A549 (cell line): ENCODE data around the gene FBXW2. TPM values are rescaled to one million over a fixed set of nuclear protein-coding genes. Genes with fewer than 3 reads are reported as not detected.

Experiments used
- ATAC-seq, 2 experiments: fragments of 200-7000 bp in 1 of 2; fragments of >200 bp in 1 of 2; cut with Nextera tagmentation in 1 of 2; cut with Tn5 transposase in 1 of 2; 3 replicates each; pipeline versions ENCODE4 v1.8.0 to v1.9.1; 2018 to 2020; ENCODE audit warnings: mild to moderate bottlenecking in 1 of 2, moderate library complexity in 1 of 2
- CTCF ChIA-PET: fragments of 300-600 bp; sonication (Branson Sonifier 250); formaldehyde crosslinking; extraction: SDS; loops from one replicate; lab custom pipeline; 2021; ENCODE audit warnings: antibody characterized with exemption, inconsistent platforms; lab: Yijun Ruan, JAX
- POLR2A ChIA-PET: fragments of 350-600 bp; formaldehyde crosslinking; extraction: SDS; loops from one replicate; lab custom pipeline; 2021; ENCODE audit warnings: antibody characterized with exemption, inconsistent platforms; lab: Yijun Ruan, JAX
- DNase-seq, 2 experiments: peaks; one replicate each; pipeline versions ENCODE4 v3.0.0 to v3.0.0-alpha.2; 2011 to 2016; ENCODE audit warnings: low read depth in 1 of 2, low spot score in 1 of 2
- FAIRE-seq: peaks from 2 replicates; lab custom pipeline; 2011; peaks lifted over from hg19 to GRCh38; lab: Jason Lieb, UNC
- H3K27ac ChIP-seq, 2 experiments: fragments of >200 bp; sonication (Bioruptor Twin); formaldehyde crosslinking; 3 replicates each; pipeline ENCODE4 v1.5.1; 2016 to 2017
- H3K4me1 ChIP-seq: fragments of >200 bp; sonication (Bioruptor Twin); formaldehyde crosslinking; 3 replicates; pipeline ENCODE4 v1.6.1; 2016
- H3K4me2 ChIP-seq: fragments of >200 bp; sonication (Bioruptor Twin); formaldehyde crosslinking; 3 replicates; pipeline ENCODE4 v1.6.1; 2016
- H3K4me3 ChIP-seq: fragments of >200 bp; sonication (Bioruptor Twin); formaldehyde crosslinking; 3 replicates; pipeline ENCODE4 v1.5.1; 2016
- H3K9me3 ChIP-seq: fragments of >200 bp; sonication (Bioruptor Twin); formaldehyde crosslinking; 3 replicates; pipeline ENCODE4 v1.6.1; 2016
- BHLHE40 ChIP-seq: IDR thresholded peaks from 2 replicates; pipeline ENCODE4 v1.6.1; 2012; ENCODE audit warnings: low read depth, low read length, inconsistent platforms
- CTCF ChIP-seq: fragments of >200 bp; sonication (Bioruptor Twin); formaldehyde crosslinking; IDR thresholded peaks from 3 replicates; pipeline ENCODE4 v1.5.1; 2016
- EHMT2 ChIP-seq: fragments of 200-600 bp; sonication (generic); IDR thresholded peaks from 2 replicates; pipeline ENCODE4 v1.6.1; 2016; ENCODE audit warnings: antibody characterized with exemption, low read depth, mild to moderate bottlenecking, moderate library complexity
- EP300 ChIP-seq, 2 experiments: fragments of >200 bp; sonication (Bioruptor Twin); formaldehyde crosslinking; IDR thresholded peaks; 2 replicates in 1 of 2; 3 replicates in 1 of 2; pipeline ENCODE4 v1.6.1; 2016 to 2017
- FOSB ChIP-seq: fragments of 250-450 bp; sonication (Bioruptor Pico); IDR thresholded peaks from 2 replicates; pipeline ENCODE4 v1.5.0; 2020; ENCODE audit warnings: mild to moderate bottlenecking, moderate library complexity
- FOSL2 ChIP-seq, 2 experiments: fragments of 450-650 bp in 1 of 2; fragments of >200 bp in 1 of 2; sonication (Bioruptor Twin) in 1 of 2; formaldehyde crosslinking; IDR thresholded peaks; 2 replicates each; pipeline versions ENCODE4 v1.5.0 to v1.6.1; 2016 to 2020; ENCODE audit warnings: mild to moderate bottlenecking in 1 of 2, moderate library complexity in 1 of 2
- FOXS1 ChIP-seq: fragments of 250-450 bp; sonication (Bioruptor Pico); IDR thresholded peaks from 2 replicates; pipeline ENCODE4 v1.5.0; 2020; ENCODE audit warnings: mild to moderate bottlenecking, moderate library complexity
- HDAC2 ChIP-seq: fragments of 200-600 bp; sonication (generic); IDR thresholded peaks from 2 replicates; pipeline ENCODE4 v1.6.1; 2016
- HEYL ChIP-seq: fragments of 250-450 bp; sonication (Bioruptor Pico); IDR thresholded peaks from 2 replicates; pipeline ENCODE4 v1.8.0; 2021; ENCODE audit warnings: mild to moderate bottlenecking, moderate library complexity
- HOXA7 ChIP-seq: fragments of 250-450 bp; sonication (Bioruptor Pico); IDR thresholded peaks from 2 replicates; pipeline ENCODE4 v1.5.0; 2020; ENCODE audit warnings: mild to moderate bottlenecking, moderate library complexity
- HOXB13 ChIP-seq: fragments of 250-450 bp; sonication (Bioruptor Pico); IDR thresholded peaks from 2 replicates; pipeline ENCODE4 v1.5.0; 2020; ENCODE audit warnings: low read depth, mild to moderate bottlenecking, moderate library complexity
- HOXB5 ChIP-seq: fragments of 250-450 bp; sonication (Bioruptor Pico); IDR thresholded peaks from 2 replicates; pipeline ENCODE4 v1.5.0; 2020; ENCODE audit warnings: mild to moderate bottlenecking, moderate library complexity
- JUN ChIP-seq, 2 experiments: fragments of >200 bp; sonication (Bioruptor Twin); formaldehyde crosslinking; IDR thresholded peaks; 2 replicates in 1 of 2; 3 replicates in 1 of 2; pipeline ENCODE4 v1.6.1; 2016 to 2017
- JUNB ChIP-seq: fragments of >200 bp; sonication (Bioruptor Twin); formaldehyde crosslinking; IDR thresholded peaks from 2 replicates; pipeline ENCODE4 v1.6.1; 2016
- KDM5A ChIP-seq: fragments of 200-600 bp; sonication (generic); IDR thresholded peaks from 2 replicates; pipeline ENCODE4 v1.6.1; 2016; ENCODE audit warnings: antibody characterized with exemption, mild to moderate bottlenecking
- MAX ChIP-seq: IDR thresholded peaks from 2 replicates; pipeline ENCODE4 v1.6.1; 2012
- NR3C1 ChIP-seq: fragments of >200 bp; sonication (Bioruptor Twin); formaldehyde crosslinking; IDR thresholded peaks from 3 replicates; pipeline ENCODE4 v1.6.1; 2017
- PBX3 ChIP-seq: IDR thresholded peaks from 2 replicates; pipeline ENCODE4 v1.6.1; 2012
- RAD21 ChIP-seq, 2 experiments: fragments of >200 bp in 1 of 2; sonication (Bioruptor Twin) in 1 of 2; formaldehyde crosslinking in 1 of 2; IDR thresholded peaks in 1 of 2; conservative IDR thresholded peaks in 1 of 2; 2 replicates in 1 of 2; 3 replicates in 1 of 2; pipeline ENCODE4 v1.6.1; 2012 to 2018; ENCODE audit warnings: inconsistent platforms in 1 of 2
- RARB ChIP-seq: fragments of 250-450 bp; sonication (Bioruptor Pico); IDR thresholded peaks from 2 replicates; pipeline ENCODE4 v1.8.0; 2021; ENCODE audit warnings: mild to moderate bottlenecking, moderate library complexity
- SMC3 ChIP-seq: fragments of >200 bp; sonication (Bioruptor Twin); formaldehyde crosslinking; IDR thresholded peaks from 3 replicates; pipeline ENCODE4 v1.6.1; 2018; ENCODE audit warnings: inconsistent platforms
- SREBF2 ChIP-seq: fragments of 450-650 bp; IDR thresholded peaks from 2 replicates; pipeline ENCODE4 v1.6.1; 2014; ENCODE audit warnings: mild to moderate bottlenecking, moderate library complexity
- TFCP2L1 ChIP-seq: fragments of 250-450 bp; sonication (Bioruptor Pico); IDR thresholded peaks from 2 replicates; pipeline ENCODE4 v1.5.0; 2021; ENCODE audit warnings: mild to moderate bottlenecking
- ZFP36 ChIP-seq: fragments of 450-650 bp; IDR thresholded peaks from 2 replicates; pipeline ENCODE4 v1.6.1; 2014; ENCODE audit warnings: borderline replicate concordance; ENCODE audit not compliant: partially characterized antibody
- ZNF302 ChIP-seq: fragments of 250-450 bp; sonication (Bioruptor Pico); IDR thresholded peaks from 2 replicates; pipeline ENCODE4 v1.9.0; 2021; ENCODE audit warnings: inconsistent platforms, mild to moderate bottlenecking, moderate library complexity
- ZSCAN20 ChIP-seq: fragments of 250-450 bp; sonication (Bioruptor Pico); IDR thresholded peaks from 2 replicates; pipeline ENCODE4 v1.8.0; 2022; ENCODE audit warnings: mild to moderate bottlenecking, moderate library complexity
- WGBS: methylation state at CpG from one replicate; pipeline ENCODE4 v1.1.6; 2017; ENCODE audit errors: missing lambda C conversion rate; 5-methylcytosine and 5-hydroxymethylcytosine counted together
- polyA plus RNA-seq, 4 experiments: library from polyadenylated mRNA; depleted of rRNA in 3 of 4; stranded (reverse); fragments of >200 nt; fragmentation: RNase III in 1 of 4; extraction: RNeasy Plus Mini Kit Qiagen cat#74134 plus additional on column Dnase treatment in 1 of 4; gene quantifications; 2 replicates in 3 of 4; 3 replicates in 1 of 4; pipeline ENCODE4 v1.2.3, GENCODE V29; 2011 to 2017
- TF ChIP-seq, protein P1 (sequence below): fragments of 250-450 bp; sonication (Bioruptor Pico); IDR thresholded peaks from 2 replicates; pipeline ENCODE4 v1.5.0; 2021; ENCODE audit warnings: mild to moderate bottlenecking, moderate library complexity, borderline replicate concordance
- TF ChIP-seq, protein P2 (sequence below): IDR thresholded peaks from 2 replicates; pipeline ENCODE4 v1.6.1; 2012; ENCODE audit warnings: low read depth, borderline replicate concordance

FBXW2 gene
- polyA plus RNA-seq, 2 of the 4 experiments (the other 2 are of a cell fraction) = 28.8 to 60.0 TPM

GRCh38 chr9:120829650-120830049 is 36.4 kb upstream of the FBXW2 start:
- ATAC-seq (no peak), DNase-seq (no peak), FAIRE-seq (no peak)
- Histone ChIP-seq H3K27ac (no peak overlapping the region), H3K4me2 (no peak overlapping the region), H3K4me1 (no peaks in the 10 kb centered on the region), H3K4me3 (no peak overlapping the region), H3K9me3 (peaks cover 4% of the 10 kb centered on the region; the same call in 1 of the 3 replicates)
- TF ChIP-seq RARB (CRISPR knock-in tag) = no peak
- TF ChIP-seq ZNF302 (CRISPR knock-in tag) = no peak
- TF ChIP-seq, protein P1, sequence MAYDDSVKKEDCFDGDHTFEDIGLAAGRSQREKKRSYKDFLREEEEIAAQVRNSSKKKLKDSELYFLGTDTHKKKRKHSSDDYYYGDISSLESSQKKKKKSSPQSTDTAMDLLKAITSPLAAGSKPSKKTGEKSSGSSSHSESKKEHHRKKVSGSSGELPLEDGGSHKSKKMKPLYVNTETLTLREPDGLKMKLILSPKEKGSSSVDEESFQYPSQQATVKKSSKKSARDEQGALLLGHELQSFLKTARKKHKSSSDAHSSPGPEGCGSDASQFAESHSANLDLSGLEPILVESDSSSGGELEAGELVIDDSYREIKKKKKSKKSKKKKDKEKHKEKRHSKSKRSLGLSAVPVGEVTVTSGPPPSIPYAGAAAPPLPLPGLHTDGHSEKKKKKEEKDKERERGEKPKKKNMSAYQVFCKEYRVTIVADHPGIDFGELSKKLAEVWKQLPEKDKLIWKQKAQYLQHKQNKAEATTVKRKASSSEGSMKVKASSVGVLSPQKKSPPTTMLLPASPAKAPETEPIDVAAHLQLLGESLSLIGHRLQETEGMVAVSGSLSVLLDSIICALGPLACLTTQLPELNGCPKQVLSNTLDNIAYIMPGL (CRISPR knock-in tag) = no peak
- TF ChIP-seq HDAC2 = no peak
- TF ChIP-seq HOXB13 (CRISPR knock-in tag) = no peak
- TF ChIP-seq NR3C1 = no peak
- no peak for TF ChIP-seq JUN (IDR thresholded peaks at IDR 0.05)
- no peak for TF ChIP-seq SREBF2
- no peak for TF ChIP-seq KDM5A
- no peak for TF ChIP-seq JUNB
- no peak for TF ChIP-seq TFCP2L1 (CRISPR knock-in tag)
- POLR2A ChIA-PET = no interaction called here
- WGBS = 85% methylated on average over 1 of the region's 1 CpG
- CTCF ChIA-PET = interaction anchor here (0.9 to 1.4 kb wide), 2 partner anchors 18 to 74 kb away, joined by 3 read pairs; no protein-coding TSS in a partner anchor

GRCh38 chr9:120820095-120820494 is 26.9 kb upstream of the FBXW2 start:
- CTCF ChIA-PET = no interaction called here

DNA sequence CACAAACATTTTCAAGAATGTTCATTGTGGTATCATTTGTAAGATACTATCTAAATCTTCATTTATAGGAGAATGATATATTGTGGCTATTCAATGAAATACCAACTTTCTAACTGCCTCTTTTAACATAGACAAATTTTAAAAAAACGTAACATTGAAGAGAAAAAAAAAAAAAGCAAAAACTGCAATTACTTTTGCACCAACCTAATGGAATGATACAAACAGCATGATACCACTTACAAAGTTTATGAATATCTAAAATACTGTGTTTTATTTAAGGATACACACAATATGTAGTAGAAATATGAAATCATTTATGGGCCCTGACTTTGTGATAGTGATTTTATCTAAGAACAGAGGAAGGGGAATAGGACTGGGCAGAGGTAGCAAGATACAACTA is 25.4 kb upstream of the FBXW2 start:
- CTCF ChIA-PET = no interaction called here

More at GRCh38 chr9:120820095-120820494, 26.9 kb upstream of the FBXW2 start:
- no peak overlapping the region for H3K27ac ChIP-seq
- DNase-seq = no peak
- POLR2A ChIA-PET = no interaction called here
- no peak for TF ChIP-seq HEYL (CRISPR knock-in tag)
- TF ChIP-seq EHMT2 = no peak
- TF ChIP-seq ZFP36 = no peak
- TF ChIP-seq HOXB5 (CRISPR knock-in tag) = no peak
- TF ChIP-seq ZSCAN20 (CRISPR knock-in tag) = no peak
- TF ChIP-seq BHLHE40 = no peak
- TF ChIP-seq PBX3 = no peak
- TF ChIP-seq FOSL2 (IDR thresholded peaks at IDR 0.05) = no peak
- no peak for TF ChIP-seq FOSL2 (CRISPR knock-in tag; IDR thresholded peaks at IDR 0.05)
- H3K9me3 ChIP-seq = no peaks in the 10 kb centered on the region
- H3K4me3 ChIP-seq = no peak overlapping the region
- H3K4me2 ChIP-seq = no peak overlapping the region
- WGBS = 67% methylated on average over 4 of the region's 4 CpGs
- no peaks in the 10 kb centered on the region for H3K4me1 ChIP-seq
- no peak for FAIRE-seq
- ATAC-seq = no peak

More for the DNA sequence above, 25.4 kb upstream of the FBXW2 start:
- Histone ChIP-seq H3K4me1 (no peaks in the 10 kb centered on the region), H3K27ac (no peak overlapping the region), H3K9me3 (no peaks in the 10 kb centered on the region), H3K4me2 (no peak overlapping the region), H3K4me3 (no peak overlapping the region)
- peak; percentile 32 for FAIRE-seq
- WGBS = 89% methylated on average over 1 of the region's 1 CpG
- no peak for ATAC-seq
- DNase-seq = no peak
- TF ChIP-seq EP300 (IDR thresholded peaks at IDR 0.05) (no peak), CTCF (no peak), SMC3 (no peak), HOXA7 (no peak), RAD21 (conservative IDR thresholded peaks at IDR 0.05 in 1 of 2, IDR thresholded peaks at IDR 0.05 in 1 of 2) (no peak), FOXS1 (no peak), FOSB (CRISPR knock-in tag) (no peak), HOXB5 (CRISPR knock-in tag) (no peak), MAX (no peak)
- TF ChIP-seq, protein P2, sequence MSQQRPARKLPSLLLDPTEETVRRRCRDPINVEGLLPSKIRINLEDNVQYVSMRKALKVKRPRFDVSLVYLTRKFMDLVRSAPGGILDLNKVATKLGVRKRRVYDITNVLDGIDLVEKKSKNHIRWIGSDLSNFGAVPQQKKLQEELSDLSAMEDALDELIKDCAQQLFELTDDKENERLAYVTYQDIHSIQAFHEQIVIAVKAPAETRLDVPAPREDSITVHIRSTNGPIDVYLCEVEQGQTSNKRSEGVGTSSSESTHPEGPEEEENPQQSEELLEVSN = no peak
- POLR2A ChIA-PET = no interaction called here
